SKM-1 treated with dmso at 0.1 percent for 144 hours (cell line): ENCODE measurements around the gene PTGR1.

Source experiments
- DNase-seq: peaks from one replicate; lab custom pipeline; 2025; ENCODE audit not compliant: unreplicated experiment; lab: John Stamatoyannopoulos, UW

The PTGR1 gene

GRCh38 chr9:111542497-111543254, 56.8 kb downstream of the PTGR1 start:
- DNase-seq = no peak

- DNase-seq = no peak
These were observed 66.2 kb downstream of the PTGR1 start for GRCh38 chr9:111533099-111533790.

- DNase-seq = no peak
These were observed 67.7 kb downstream of the PTGR1 start for GRCh38 chr9:111531716-111532115.

GRCh38 chr9:111529787-111530186, 69.7 kb downstream of the PTGR1 start:
- no peak for DNase-seq

- DNase-seq = no peak
These were observed 72.1 kb downstream of the PTGR1 start for GRCh38 chr9:111527347-111527746.

- DNase-seq = no peak
These were observed 74.1 kb downstream of the PTGR1 start, which contains the start of gene ZNF483 for GRCh38 chr9:111525056-111525977. Gene ZNF483, plus strand, starts transcription at chr9:111525179. Its CDS starts 2,217 bp downstream, at chr9:111527396.

GRCh38 chr9:111524731-111525055, 74.8 kb downstream of the PTGR1 start:
- no peak for DNase-seq

- no peak for DNase-seq
These were observed 83.4 kb downstream of the PTGR1 start for GRCh38 chr9:111516061-111516465.

- DNase-seq = no peak
These were observed 84.5 kb downstream of the PTGR1 start for GRCh38 chr9:111514967-111515366.
